Cardiac fibroblast (primary cell): Measurements from ENCODE around the gene SCG3.

Source experiments
- DNase-seq, 2 donors: peaks; one replicate each; pipeline versions ENCODE4 v3.0.0 to v3.0.0-alpha.2; 2010; ENCODE audit warnings: low read depth in 2 of 2
- H3K4me3 ChIP-seq, 2 donors: replicated peaks in 1 of 2; 1 replicate in 1 of 2; 2 replicates in 1 of 2; pipeline ENCODE4 v1.5.1; 2011; ENCODE audit warnings: low read depth in 2 of 2, low read length in 2 of 2, mild to moderate bottlenecking in 2 of 2, moderate library complexity in 1 of 2
- TF ChIP-seq, protein P1 (sequence below): IDR thresholded peaks from one replicate; pipeline ENCODE4 v1.5.1; 2011; ENCODE audit warnings: low read depth, mild to moderate bottlenecking, low read length, inconsistent platforms

The SCG3 gene

DNA sequence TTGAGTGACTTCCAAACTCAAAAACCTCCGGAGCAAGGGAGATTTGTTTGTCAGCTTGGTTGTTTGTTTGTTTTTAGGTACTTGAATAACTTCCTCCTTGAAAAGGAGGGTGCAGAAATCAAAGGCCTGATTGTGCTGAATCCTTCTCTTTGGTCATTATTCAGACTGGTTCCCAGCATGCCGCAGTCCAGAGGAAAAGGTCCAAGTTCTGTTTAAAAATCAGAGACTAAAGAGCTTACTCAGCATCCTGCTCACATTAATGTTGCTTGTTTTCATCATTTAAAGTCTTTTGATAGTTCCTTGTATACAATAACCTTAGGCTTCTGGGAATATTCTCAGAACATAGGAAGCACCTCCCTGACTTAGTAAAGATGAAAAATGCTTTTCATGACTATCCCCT is 982 bp upstream of the SCG3 start:
- TF ChIP-seq, protein P1, sequence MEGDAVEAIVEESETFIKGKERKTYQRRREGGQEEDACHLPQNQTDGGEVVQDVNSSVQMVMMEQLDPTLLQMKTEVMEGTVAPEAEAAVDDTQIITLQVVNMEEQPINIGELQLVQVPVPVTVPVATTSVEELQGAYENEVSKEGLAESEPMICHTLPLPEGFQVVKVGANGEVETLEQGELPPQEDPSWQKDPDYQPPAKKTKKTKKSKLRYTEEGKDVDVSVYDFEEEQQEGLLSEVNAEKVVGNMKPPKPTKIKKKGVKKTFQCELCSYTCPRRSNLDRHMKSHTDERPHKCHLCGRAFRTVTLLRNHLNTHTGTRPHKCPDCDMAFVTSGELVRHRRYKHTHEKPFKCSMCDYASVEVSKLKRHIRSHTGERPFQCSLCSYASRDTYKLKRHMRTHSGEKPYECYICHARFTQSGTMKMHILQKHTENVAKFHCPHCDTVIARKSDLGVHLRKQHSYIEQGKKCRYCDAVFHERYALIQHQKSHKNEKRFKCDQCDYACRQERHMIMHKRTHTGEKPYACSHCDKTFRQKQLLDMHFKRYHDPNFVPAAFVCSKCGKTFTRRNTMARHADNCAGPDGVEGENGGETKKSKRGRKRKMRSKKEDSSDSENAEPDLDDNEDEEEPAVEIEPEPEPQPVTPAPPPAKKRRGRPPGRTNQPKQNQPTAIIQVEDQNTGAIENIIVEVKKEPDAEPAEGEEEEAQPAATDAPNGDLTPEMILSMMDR: no peak
- H3K4me3 ChIP-seq: no peak overlapping the region
- DNase-seq: no peak

DNA sequence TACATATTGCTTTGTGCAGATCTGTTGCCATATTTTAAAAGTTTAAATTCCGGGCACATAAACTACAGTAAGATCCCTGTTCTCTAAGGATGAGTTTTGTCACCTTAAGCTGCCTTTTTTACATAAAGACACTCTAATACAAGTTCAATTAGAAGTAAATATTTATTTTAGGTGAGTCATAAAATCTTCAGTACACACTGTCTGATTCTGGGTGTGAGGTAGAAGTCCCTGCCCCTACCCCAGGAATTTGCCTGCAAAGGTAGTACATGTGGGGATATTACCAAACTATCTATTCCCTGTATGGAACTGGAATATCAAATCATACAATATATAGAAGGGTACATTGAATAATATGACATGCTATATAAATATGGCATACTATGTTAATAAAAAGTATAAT is 6.3 kb downstream of the SCG3 start:
- no peak overlapping the region for H3K4me3 ChIP-seq
- DNase-seq: no peak
- TF ChIP-seq, protein P1: no peak

DNA sequence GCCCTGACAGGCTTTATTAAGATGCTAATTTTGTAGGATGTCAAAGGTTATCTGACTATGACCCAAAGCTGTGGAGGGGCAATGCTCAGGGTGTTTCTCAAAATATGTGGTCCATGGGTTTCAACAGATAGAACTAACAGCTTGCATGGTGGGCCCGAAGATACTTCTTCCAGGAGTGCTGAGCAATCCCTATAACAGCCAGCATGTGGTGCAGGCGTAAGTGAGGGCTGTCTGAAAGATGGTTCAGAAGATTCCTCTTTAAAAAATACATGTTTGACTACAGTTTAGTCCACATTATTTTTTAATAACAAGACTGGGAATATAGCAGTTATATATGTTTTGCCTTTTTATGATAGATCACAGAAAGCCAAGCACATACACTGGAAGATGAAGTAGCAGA is 7.6 kb downstream of the SCG3 start:
- no peak overlapping the region for H3K4me3 ChIP-seq
- TF ChIP-seq, protein P1: peak; percentile 24
- DNase-seq: peak in 1 of 2 donors; percentile 10

DNA sequence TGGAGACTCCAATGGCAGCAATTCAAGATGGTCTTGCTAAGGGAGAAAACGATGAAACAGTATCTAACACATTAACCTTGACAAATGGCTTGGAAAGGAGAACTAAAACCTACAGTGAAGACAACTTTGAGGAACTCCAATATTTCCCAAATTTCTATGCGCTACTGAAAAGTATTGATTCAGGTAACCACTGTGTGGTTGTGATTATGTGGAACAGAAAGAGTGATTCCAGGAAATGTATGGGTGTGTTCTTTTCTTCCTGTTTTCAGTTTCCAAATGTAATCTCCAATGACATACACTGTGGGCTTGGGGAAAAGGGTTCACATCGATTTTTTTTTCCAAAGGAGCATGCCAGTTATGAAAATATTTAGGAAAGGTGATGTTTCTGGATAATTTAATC is 10.9 kb downstream of the SCG3 start:
- DNase-seq: no peak
- TF ChIP-seq, protein P1: no peak
- H3K4me3 ChIP-seq: no peak overlapping the region

DNA sequence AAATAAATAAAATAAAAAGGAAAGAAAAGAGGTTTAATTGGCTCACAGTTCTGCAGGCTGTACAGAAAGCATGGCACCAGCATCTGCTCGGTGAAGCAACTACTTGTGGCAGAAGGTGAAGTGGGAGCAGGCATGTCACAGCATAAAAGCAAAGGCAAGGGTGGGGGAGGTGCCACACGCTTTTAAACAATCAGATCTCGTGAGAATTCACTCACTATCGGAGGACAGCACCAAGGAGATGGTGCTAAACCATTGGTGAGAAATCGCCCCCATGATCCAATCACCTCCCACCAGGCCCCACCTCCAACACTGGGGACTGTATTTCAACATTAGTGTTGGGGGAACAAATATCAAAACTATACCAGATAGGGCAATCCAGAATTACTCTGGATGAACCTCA is 15.3 kb downstream of the SCG3 start:
- TF ChIP-seq, protein P1: no peak
- H3K4me3 ChIP-seq: no peak overlapping the region
- DNase-seq: no peak

DNA sequence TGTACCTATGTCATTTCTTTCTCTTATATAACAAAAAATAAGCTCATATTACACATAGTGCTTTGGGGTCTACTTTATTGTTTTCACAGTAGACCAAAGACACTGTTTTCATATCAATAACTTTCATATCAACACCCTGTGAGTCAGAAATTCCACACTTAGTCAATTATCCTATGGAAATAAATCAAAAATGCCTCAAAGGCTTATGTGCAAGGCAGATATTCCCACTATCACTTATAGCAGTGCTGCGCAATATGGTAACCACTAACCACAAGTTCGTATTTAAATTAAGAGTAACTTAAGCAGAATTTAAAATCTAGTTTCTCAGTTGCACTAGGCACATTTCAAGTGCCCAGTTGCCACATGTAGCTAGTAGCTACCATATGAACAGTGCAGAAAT is 15.9 kb downstream of the SCG3 start:
- H3K4me3 ChIP-seq: no peak overlapping the region
- TF ChIP-seq, protein P1: no peak
- DNase-seq: no peak

DNA sequence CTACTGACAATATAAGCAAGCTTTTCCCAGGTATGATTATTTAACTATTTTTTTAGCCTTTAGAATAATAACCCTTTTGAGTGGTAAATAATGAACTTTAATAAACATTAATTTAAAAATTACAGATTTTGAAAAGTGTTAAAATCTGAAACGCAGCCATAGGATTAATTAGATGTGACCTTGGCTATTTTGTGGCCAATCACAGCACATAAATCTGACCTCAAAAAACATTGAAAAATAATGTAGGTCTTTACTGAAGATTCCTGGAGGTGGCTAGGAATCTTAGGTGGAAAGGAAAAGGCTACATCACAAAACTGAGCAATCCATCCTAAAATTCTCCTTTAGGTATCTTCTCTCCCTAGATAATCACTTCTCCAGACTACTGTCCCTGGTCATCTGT is 18.1 kb downstream of the SCG3 start:
- no peak overlapping the region for H3K4me3 ChIP-seq
- TF ChIP-seq, protein P1: no peak
- DNase-seq: no peak
